SK-N-SH (cell line): Measurements from ENCODE around the gene ZMIZ1.

Experiments used
- CHD2 ChIP-seq: fragments of 150-350 bp; IDR thresholded peaks from 2 replicates; pipeline ENCODE4 v1.6.1; 2018; ENCODE audit warnings: low read length; ENCODE audit not compliant: partially characterized antibody
- EP300 ChIP-seq, 2 experiments: IDR thresholded peaks; 2 replicates each; pipeline versions ENCODE4 v1.4.0 to v1.6.1; 2012; ENCODE audit warnings: borderline replicate concordance in 1 of 2, low read depth in 1 of 2, low read length in 1 of 2
- FOXM1 ChIP-seq: IDR thresholded peaks from 2 replicates; pipeline ENCODE4 v1.4.0; 2012; ENCODE audit warnings: low read depth, mild to moderate bottlenecking
- NRF1 ChIP-seq: IDR thresholded peaks from 2 replicates; pipeline ENCODE4 v1.6.1; 2012; ENCODE audit warnings: low read depth, mild to moderate bottlenecking, low read length
- RAD21 ChIP-seq: IDR thresholded peaks from 2 replicates; pipeline ENCODE4 v1.6.1; 2012; ENCODE audit warnings: mild to moderate bottlenecking, low read length
- TF ChIP-seq, protein P1 (sequence below): fragments of 200-600 bp; sonication (generic); IDR thresholded peaks from 2 replicates; pipeline ENCODE4 v1.6.1; 2017; ENCODE audit warnings: antibody characterized with exemption, mild to moderate bottlenecking, moderate library complexity
- TF ChIP-seq, protein P2 (sequence below): fragments of 150-350 bp; IDR thresholded peaks from 2 replicates; pipeline ENCODE4 v1.6.1; 2017; ENCODE audit warnings: antibody characterized with exemption, low read length, low read depth, borderline replicate concordance

DNA sequence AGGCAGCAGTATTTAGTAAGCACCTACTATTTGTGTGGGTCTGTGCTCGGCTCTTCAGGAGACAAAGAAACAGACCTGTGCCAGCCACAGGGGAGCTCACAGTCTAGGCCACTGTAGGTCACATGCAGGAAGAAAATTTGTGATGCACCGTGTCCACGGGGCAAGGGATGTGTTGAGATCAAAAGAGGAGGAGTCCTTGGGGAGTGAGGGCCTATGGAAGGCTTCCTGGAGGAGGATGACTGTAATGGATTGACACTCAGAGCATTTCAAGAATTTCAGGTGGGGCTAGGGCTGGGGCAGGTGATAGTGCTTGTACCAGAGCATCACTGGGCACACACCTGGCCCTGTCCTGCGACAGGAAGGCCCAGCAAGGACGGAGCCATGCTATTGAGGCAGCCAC lies 102.7 kb downstream of the ZMIZ1 start:
- TF ChIP-seq, protein P1, sequence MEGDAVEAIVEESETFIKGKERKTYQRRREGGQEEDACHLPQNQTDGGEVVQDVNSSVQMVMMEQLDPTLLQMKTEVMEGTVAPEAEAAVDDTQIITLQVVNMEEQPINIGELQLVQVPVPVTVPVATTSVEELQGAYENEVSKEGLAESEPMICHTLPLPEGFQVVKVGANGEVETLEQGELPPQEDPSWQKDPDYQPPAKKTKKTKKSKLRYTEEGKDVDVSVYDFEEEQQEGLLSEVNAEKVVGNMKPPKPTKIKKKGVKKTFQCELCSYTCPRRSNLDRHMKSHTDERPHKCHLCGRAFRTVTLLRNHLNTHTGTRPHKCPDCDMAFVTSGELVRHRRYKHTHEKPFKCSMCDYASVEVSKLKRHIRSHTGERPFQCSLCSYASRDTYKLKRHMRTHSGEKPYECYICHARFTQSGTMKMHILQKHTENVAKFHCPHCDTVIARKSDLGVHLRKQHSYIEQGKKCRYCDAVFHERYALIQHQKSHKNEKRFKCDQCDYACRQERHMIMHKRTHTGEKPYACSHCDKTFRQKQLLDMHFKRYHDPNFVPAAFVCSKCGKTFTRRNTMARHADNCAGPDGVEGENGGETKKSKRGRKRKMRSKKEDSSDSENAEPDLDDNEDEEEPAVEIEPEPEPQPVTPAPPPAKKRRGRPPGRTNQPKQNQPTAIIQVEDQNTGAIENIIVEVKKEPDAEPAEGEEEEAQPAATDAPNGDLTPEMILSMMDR, result no peak
- TF ChIP-seq RAD21 (no peak), FOXM1 (no peak), EP300 (IDR thresholded peaks at IDR 0.05; ENCODE audit: borderline replicate concordance in 1 of 2, low read depth in 1 of 2, low read length in 1 of 2) (no peak), CHD2 (no peak), NRF1 (no peak)
- TF ChIP-seq, protein P2, sequence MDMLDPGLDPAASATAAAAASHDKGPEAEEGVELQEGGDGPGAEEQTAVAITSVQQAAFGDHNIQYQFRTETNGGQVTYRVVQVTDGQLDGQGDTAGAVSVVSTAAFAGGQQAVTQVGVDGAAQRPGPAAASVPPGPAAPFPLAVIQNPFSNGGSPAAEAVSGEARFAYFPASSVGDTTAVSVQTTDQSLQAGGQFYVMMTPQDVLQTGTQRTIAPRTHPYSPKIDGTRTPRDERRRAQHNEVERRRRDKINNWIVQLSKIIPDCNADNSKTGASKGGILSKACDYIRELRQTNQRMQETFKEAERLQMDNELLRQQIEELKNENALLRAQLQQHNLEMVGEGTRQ, result no peak
